Endothelial cell of umbilical vein (primary cell): ENCODE measurements around the gene BNC2. TPM values are rescaled to one million over a fixed set of nuclear protein-coding genes. Genes with fewer than 3 reads are reported as not detected.
A peak's percentile ranks its signal among the peaks of the same experiment; 100 is the strongest.

Source experiments
- BruUV-seq: library from RNA; stranded (reverse); fragments of 400-500 nt; replicated peaks from 2 replicates; lab custom pipeline; 2021; lab: Mats Ljungman, UMichigan
- CTCF ChIA-PET: fragments of 300-600, 350-600 bp; sonication (Branson Sonifier 250); formaldehyde crosslinking; loops from one replicate; lab custom pipeline; 2021; ENCODE audit warnings: antibody characterized with exemption, inconsistent platforms; lab: Charles Lee
- POLR2A ChIA-PET: fragments of 300-600, 350-600 bp; sonication (Branson Sonifier 250); formaldehyde crosslinking; loops from one replicate; lab custom pipeline; 2021; ENCODE audit warnings: antibody characterized with exemption, inconsistent platforms; lab: Charles Lee
- DNase-seq: peaks from one replicate; pipeline ENCODE4 v3.0.0-alpha.2; 2011; ENCODE audit warnings: low read depth, low spot score
- FAIRE-seq: peaks from 2 replicates; lab custom pipeline; 2011; peaks lifted over from hg19 to GRCh38; lab: Jason Lieb, UNC
- H2AFZ ChIP-seq: 2 replicates; pipeline ENCODE4 v1.6.0; 2012; ENCODE audit warnings: low read depth, low read length, control low read depth, inconsistent platforms
- H3K27ac ChIP-seq: 2 replicates; pipeline ENCODE4 v1.5.1; 2011; ENCODE audit warnings: low read depth, mild to moderate bottlenecking, control low read depth, low read length, moderate library complexity; ENCODE audit not compliant: insufficient read depth
- H3K27me3 ChIP-seq, 2 experiments: 2 replicates each; pipeline versions ENCODE4 v1.6.0 to v1.6.1; 2011; ENCODE audit warnings: low read length in 2 of 2, mixed read lengths in 1 of 2; ENCODE audit not compliant: control insufficient read depth in 2 of 2, insufficient read depth in 2 of 2
- H3K36me3 ChIP-seq, 2 experiments: 2 replicates in 1 of 2; 3 replicates in 1 of 2; pipeline ENCODE4 v1.5.1; 2011; ENCODE audit warnings: low read length in 2 of 2, mild to moderate bottlenecking in 1 of 2, moderate library complexity in 1 of 2; ENCODE audit not compliant: control insufficient read depth in 2 of 2, insufficient read depth in 2 of 2; ENCODE audit errors: extremely low read depth in 1 of 2
- H3K4me1 ChIP-seq: 3 replicates; pipeline ENCODE4 v1.5.1; 2011; ENCODE audit warnings: mild to moderate bottlenecking, low read length; ENCODE audit not compliant: control insufficient read depth, insufficient read depth; ENCODE audit errors: extremely low read depth
- H3K4me2 ChIP-seq: 2 replicates; pipeline ENCODE4 v1.6.1; 2011; ENCODE audit warnings: low read length, control low read depth, mixed read lengths; ENCODE audit not compliant: insufficient read depth
- H3K4me3 ChIP-seq, 3 experiments: fragments of 200-600 bp in 1 of 3; sonication (generic), shearing (Covaris generic) in 1 of 3; replicated peaks in 1 of 3; 2 replicates each; pipeline ENCODE4 v1.5.1; 2011 to 2016; ENCODE audit warnings: control low read depth in 3 of 3, low read length in 3 of 3, mild to moderate bottlenecking in 2 of 3, inconsistent platforms in 1 of 3, low read depth in 1 of 3, moderate library complexity in 1 of 3; ENCODE audit not compliant: insufficient read depth in 1 of 3
- H3K79me2 ChIP-seq: 2 replicates; pipeline ENCODE4 v1.6.0; 2012; ENCODE audit warnings: low read length, inconsistent platforms; ENCODE audit not compliant: control insufficient read depth, insufficient read depth
- H3K9ac ChIP-seq: replicated peaks from 2 replicates; pipeline ENCODE3; 2011; ENCODE audit warnings: low read length, control low read depth; ENCODE audit not compliant: insufficient read depth; ENCODE audit errors: extremely low read depth
- H3K9me1 ChIP-seq: replicated peaks from 3 replicates; pipeline ENCODE4 v1.6.0; 2011; ENCODE audit warnings: mild to moderate bottlenecking, low read length; ENCODE audit not compliant: control insufficient read depth, insufficient read depth; ENCODE audit errors: extremely low read depth
- H3K9me3 ChIP-seq: replicated peaks from 2 replicates; pipeline ENCODE4 v1.5.1; 2012; ENCODE audit warnings: low read length, inconsistent platforms; ENCODE audit not compliant: control insufficient read depth, insufficient read depth
- H4K20me1 ChIP-seq: replicated peaks from 2 replicates; pipeline ENCODE3; 2011; ENCODE audit warnings: mild to moderate bottlenecking, low read length; ENCODE audit not compliant: control insufficient read depth, insufficient read depth; ENCODE audit errors: extremely low read depth
- CTCF ChIP-seq, 2 donors: IDR thresholded peaks; 1 replicate in 1 of 2; 2 replicates in 1 of 2; pipeline ENCODE4 v1.5.1; 2011; ENCODE audit warnings: low read length in 2 of 2, mild to moderate bottlenecking in 2 of 2, moderate library complexity in 2 of 2, control low read depth in 1 of 2, inconsistent platforms in 1 of 2, low read depth in 1 of 2; ENCODE audit not compliant: insufficient read depth in 1 of 2; ENCODE audit errors: extremely low read depth in 1 of 2
- EZH2 ChIP-seq: IDR thresholded peaks from 2 replicates; pipeline ENCODE4 v1.6.1; 2012; ENCODE audit warnings: borderline replicate concordance, low read depth, mild to moderate bottlenecking, moderate library complexity, low read length, inconsistent platforms; ENCODE audit not compliant: severe bottlenecking
- FOS ChIP-seq: IDR thresholded peaks from 2 replicates; pipeline ENCODE4 v1.6.1; 2011; ENCODE audit warnings: mild to moderate bottlenecking, low read length, moderate library complexity, borderline replicate concordance; ENCODE audit not compliant: insufficient read depth
- GATA2 ChIP-seq: IDR thresholded peaks from 2 replicates; pipeline ENCODE4 v1.7.0; 2011; ENCODE audit warnings: low read depth, mild to moderate bottlenecking, moderate library complexity, mixed read lengths, low read length; ENCODE audit not compliant: insufficient read length, insufficient read depth
- JUN ChIP-seq: IDR thresholded peaks from 2 replicates; pipeline ENCODE4 v1.6.1; 2011; ENCODE audit warnings: borderline replicate concordance, low read depth; ENCODE audit not compliant: insufficient read length, insufficient read depth
- MAX ChIP-seq: IDR thresholded peaks from 2 replicates; pipeline ENCODE4 v1.6.1; 2011; ENCODE audit not compliant: insufficient read depth, insufficient read length
- MYC ChIP-seq: IDR thresholded peaks from one replicate; pipeline ENCODE4 v1.6.1; 2011; ENCODE audit warnings: mild to moderate bottlenecking, low read depth, low read length
- POLR2A ChIP-seq: IDR thresholded peaks from 2 replicates; pipeline ENCODE4 v1.6.1; 2012; ENCODE audit warnings: low read depth, mild to moderate bottlenecking, control low read depth, low read length
- POLR2AphosphoS5 ChIP-seq: IDR thresholded peaks from 2 replicates; pipeline ENCODE4 v1.6.1; 2012; ENCODE audit warnings: low read depth, mild to moderate bottlenecking, control low read depth, low read length, moderate library complexity; ENCODE audit not compliant: insufficient read depth
- dilution Hi-C: fragments of 300-500 bp; cut with MboI; formaldehyde crosslinking; loops from one replicate; pipeline ENCODE4 v1.15.0; 2019; ENCODE audit warnings: low sequenced_read_pairs; ENCODE audit not compliant: extremely low pct_ligation_motif_present
- intact Hi-C: fragments of 100-400 bp; cut with micrococcal nuclease; formaldehyde crosslinking; loops from one replicate; pipeline ENCODE4 v1.10.0; 2022
- polyA plus RNA-seq, 4 experiments: library from polyadenylated mRNA; depleted of rRNA in 3 of 4; stranded (reverse) in 3 of 4; unstranded in 1 of 4; fragments of >200 nt; gene quantifications; 2 replicates each; pipeline versions ENCODE4 v1.2.1 to v1.2.3, GENCODE V29; 2011 to 2012; ENCODE audit warnings: missing spikeins in 1 of 4
- total RNA-seq: library from RNA; stranded (reverse); gene quantifications from 2 replicates; pipeline ENCODE4 v1.2.3, GENCODE V29; 2021

Gene BNC2
- total and polyA plus RNA-seq, 2 donors (not counting 3 experiments of a cell fraction or from before 2014, with no cell fraction given), result 12.1 to 34.3 TPM

- H3K4me2 ChIP-seq, result peak overlapping the region; percentile 75
- intact Hi-C loops (loop anchor here (1.0 to 10.0 kb wide), 3 partner anchors 10 to 359 kb away; partner anchors contain the start of gene BNC2), dilution Hi-C loops (no loop called here)
- no peaks in the 10 kb centered on the region for H3K27me3 ChIP-seq
- H3K36me3 ChIP-seq, result no peaks in the 10 kb centered on the region
- no TSS peak for BruUV-seq
- DNase-seq, result peak; percentile 88
- H3K27ac ChIP-seq, result peak overlapping the region; percentile 55
- TF ChIP-seq EZH2 (no peak), POLR2AphosphoS5 (no peak), CTCF (IDR thresholded peaks at IDR 0.05; ENCODE audit: extremely low read depth in 1 of 2, insufficient read depth in 1 of 2, low read depth in 1 of 2, low read length in 2 of 2) (no peak), JUN (no peak), FOS (no peak), MYC (no peak), GATA2 (no peak), POLR2A (no peak), MAX (no peak)
- H2AFZ ChIP-seq, result peak overlapping the region; percentile 83
- peaks cover 28% of the 10 kb centered on the region for H3K4me1 ChIP-seq
- H3K9me1 ChIP-seq, result no peaks in the 10 kb centered on the region
- POLR2A ChIA-PET, result interaction anchor here (0.6 to 0.9 kb wide), 4 partner anchors 8 to 85 kb away, joined by 3 read pairs; no protein-coding TSS in a partner anchor
- FAIRE-seq, result peak; percentile 66
- H3K79me2 ChIP-seq, result no peaks in the 10 kb centered on the region
- no peak overlapping the region for H3K4me3 ChIP-seq
- peak overlapping the region; percentile 65 for H3K9ac ChIP-seq
- H4K20me1 ChIP-seq, result no peaks in the 10 kb centered on the region
- no peaks in the 10 kb centered on the region for H3K9me3 ChIP-seq
- CTCF ChIA-PET, result interaction anchor here (0.7 to 1.0 kb wide), 4 partner anchors 9 to 403 kb away, joined by 3 to 5 read pairs (median 4); no protein-coding TSS in a partner anchor
Measured at GRCh38 chr9:16515879-16516301, 354.6 kb downstream of the BNC2 start.
